Natural killer cell (primary cell): Measurements from ENCODE around the gene CD58. TPM values are rescaled to one million over a fixed set of nuclear protein-coding genes. Genes with fewer than 3 reads are reported as not detected.
A peak's percentile ranks its signal among the peaks of the same experiment; 100 is the strongest.

Experiments
- ATAC-seq, 3 donors: fragments of 150-1000 bp in 2 of 3; fragments of 200-7000 bp in 1 of 3; cut with Tn5 transposase; 1 replicate in 1 of 3; 2 replicates in 2 of 3; pipeline ENCODE4 v1.10.0; 2021; ENCODE audit warnings: mild to moderate bottlenecking in 2 of 3, moderate library complexity in 2 of 3
- DNase-seq, 2 donors: peaks; one replicate each; pipeline versions ENCODE4 v3.0.0 to v3.0.0-alpha.2; 2013 to 2021; ENCODE audit warnings: mixed read lengths in 1 of 2
- H3K27ac ChIP-seq: one replicate; pipeline ENCODE4 v1.5.1; 2013; ENCODE audit warnings: mild to moderate bottlenecking, low read length
- H3K27me3 ChIP-seq: one replicate; pipeline ENCODE4 v1.6.1; 2013; ENCODE audit warnings: low read length; ENCODE audit not compliant: control insufficient read depth, insufficient read depth
- H3K36me3 ChIP-seq: one replicate; pipeline ENCODE4 v1.6.1; 2013; ENCODE audit warnings: low read length; ENCODE audit not compliant: control insufficient read depth, insufficient read depth
- H3K4me1 ChIP-seq: one replicate; pipeline ENCODE4 v1.6.1; 2013; ENCODE audit warnings: low read length; ENCODE audit not compliant: control insufficient read depth, insufficient read depth
- H3K4me3 ChIP-seq: one replicate; pipeline ENCODE4 v1.5.1; 2013; ENCODE audit warnings: low read length
- H3K9me3 ChIP-seq: one replicate; pipeline ENCODE4 v1.6.1; 2013; ENCODE audit warnings: low read length; ENCODE audit not compliant: control insufficient read depth, insufficient read depth
- H3K27ac Mint-ChIP-seq, 2 donors: one replicate each; pipeline ENCODE4 v1.8.0; 2022; ENCODE audit warnings: mild to moderate bottlenecking in 2 of 2, mixed read lengths in 2 of 2, moderate library complexity in 1 of 2
- H3K27me3 Mint-ChIP-seq, 2 donors: one replicate each; pipeline ENCODE4 v1.8.0; 2022; ENCODE audit warnings: low read depth in 2 of 2, mixed read lengths in 2 of 2
- H3K36me3 Mint-ChIP-seq: one replicate; pipeline ENCODE4 v1.8.0; 2022; ENCODE audit warnings: mixed read lengths
- H3K4me1 Mint-ChIP-seq, 2 donors: one replicate each; pipeline ENCODE4 v1.8.0; 2022; ENCODE audit warnings: mixed read lengths in 2 of 2
- H3K4me3 Mint-ChIP-seq: one replicate; pipeline ENCODE4 v1.8.0; 2022; ENCODE audit warnings: mild to moderate bottlenecking, moderate library complexity, mixed read lengths
- H3K9me3 Mint-ChIP-seq, 2 donors: one replicate each; pipeline ENCODE4 v1.8.0; 2022; ENCODE audit warnings: mixed read lengths in 2 of 2
- CTCF ChIP-seq: fragments of 200-600 bp; IDR thresholded peaks from one replicate; pipeline ENCODE4 v1.8.0; 2022; ENCODE audit warnings: antibody characterized with exemption
- WGBS: methylation state at CpG from one replicate; pipeline ENCODE4 v1.1.7; 2013; ENCODE audit warnings: missing lambda C conversion rate; ENCODE audit not compliant: insufficient coverage; 5-methylcytosine and 5-hydroxymethylcytosine counted together
- intact Hi-C: fragments of 100-400 bp; cut with micrococcal nuclease; formaldehyde crosslinking; loops from one replicate; pipeline ENCODE4 v1.14.2; 2022
- total RNA-seq, 4 donors: library from RNA; stranded (reverse); fragments of 120-200 nt in 1 of 4; gene quantifications; one replicate each; pipeline versions ENCODE4 v1.2.3 to v1.2.4, GENCODE V29; 2013 to 2022

CD58 gene
- total RNA-seq, 3 donors from 2014 or later (not counting 1 experiment from before 2014, with no cell fraction given) = 27.4 to 34.0 (median 28.6) TPM

- intact Hi-C loops = loop anchor here (1.0 kb wide), 2 partner anchors 41 to 52 kb away; no protein-coding TSS in a partner anchor
- H3K4me1 Mint-ChIP-seq = peaks cover 82 to 83% of the 10 kb centered on the region in 2 donors
- H3K4me3 Mint-ChIP-seq = peak overlapping the region; percentile 42
- Histone ChIP-seq H3K4me3 (no peak overlapping the region), H3K36me3 (no peaks in the 10 kb centered on the region), H3K27ac (peak overlapping the region; percentile 82), H3K4me1 (peaks cover 34% of the 10 kb centered on the region), H3K9me3 (no peaks in the 10 kb centered on the region), H3K27me3 (no peaks in the 10 kb centered on the region)
- no peaks in the 10 kb centered on the region for H3K9me3 Mint-ChIP-seq
- no peaks in the 10 kb centered on the region for H3K27me3 Mint-ChIP-seq
- peak overlapping the region; percentile 59 to 85 for H3K27ac Mint-ChIP-seq
- ATAC-seq (peak; percentile 93 to 94 (median 94)), DNase-seq (peak; percentile 57 to 84)
- no peak for TF ChIP-seq CTCF
- H3K36me3 Mint-ChIP-seq = no peaks in the 10 kb centered on the region
- 49% methylated on average over 6 of the region's 6 CpGs for WGBS
Observed at GRCh38 chr1:116556289-116557006, 14.4 kb downstream of the CD58 start.

- no peak for DNase-seq
- Mint-ChIP-seq H3K27ac (peak overlapping the region; percentile 59 to 85), H3K36me3 (no peaks in the 10 kb centered on the region), H3K9me3 (no peaks in the 10 kb centered on the region), H3K4me3 (no peak overlapping the region), H3K27me3 (no peaks in the 10 kb centered on the region), H3K4me1 (peaks cover 83 to 84% of the 10 kb centered on the region in 2 donors)
- H3K9me3 ChIP-seq = no peaks in the 10 kb centered on the region
- ATAC-seq = no peak
- no peaks in the 10 kb centered on the region for H3K27me3 ChIP-seq
- TF ChIP-seq CTCF = no peak
- peaks cover 34% of the 10 kb centered on the region for H3K4me1 ChIP-seq
- H3K36me3 ChIP-seq = no peaks in the 10 kb centered on the region
- 96% methylated on average over 2 of the region's 2 CpGs for WGBS
- no peak overlapping the region for H3K27ac ChIP-seq
- intact Hi-C loops = no loop called here
- H3K4me3 ChIP-seq = no peak overlapping the region
Observed at GRCh38 chr1:116554924-116555323, 15.9 kb downstream of the CD58 start.

GRCh38 chr1:116553386-116554115 lies 17.3 kb downstream of the CD58 start:
- no peaks in the 10 kb centered on the region for H3K27me3 Mint-ChIP-seq
- no peaks in the 10 kb centered on the region for H3K9me3 ChIP-seq
- no peaks in the 10 kb centered on the region for H3K36me3 Mint-ChIP-seq
- intact Hi-C loops = no loop called here
- H3K4me3 Mint-ChIP-seq = no peak overlapping the region
- WGBS = 100% methylated on average over 1 of the region's 1 CpG
- no peaks in the 10 kb centered on the region for H3K27me3 ChIP-seq
- DNase-seq = no peak
- no peak for TF ChIP-seq CTCF
- no peak for ATAC-seq
- no peak overlapping the region for H3K4me3 ChIP-seq
- H3K9me3 Mint-ChIP-seq = no peaks in the 10 kb centered on the region
- no peak overlapping the region for H3K27ac ChIP-seq
- H3K4me1 ChIP-seq = peaks cover 27% of the 10 kb centered on the region
- H3K27ac Mint-ChIP-seq = peak overlapping the region; percentile 49 to 87
- no peaks in the 10 kb centered on the region for H3K36me3 ChIP-seq
- peaks cover 83% of the 10 kb centered on the region in 2 donors for H3K4me1 Mint-ChIP-seq
